ENCODE measurements around the gene PHKB. TPM values are rescaled to one million over a fixed set of nuclear protein-coding genes. Genes with fewer than 3 reads are reported as not detected.
"Not testable (repeated sequence)": the region's sequence is repeated elsewhere in the genome, so short reads cannot be mapped to it uniquely, and the experiment has no call there.

PHKB gene
- total RNA-seq, 1 donor from 2014 or later = 25.9 TPM

- DNase-seq (ENCODE audit: low read depth) = no peak
- TF ChIP-seq, protein P1, sequence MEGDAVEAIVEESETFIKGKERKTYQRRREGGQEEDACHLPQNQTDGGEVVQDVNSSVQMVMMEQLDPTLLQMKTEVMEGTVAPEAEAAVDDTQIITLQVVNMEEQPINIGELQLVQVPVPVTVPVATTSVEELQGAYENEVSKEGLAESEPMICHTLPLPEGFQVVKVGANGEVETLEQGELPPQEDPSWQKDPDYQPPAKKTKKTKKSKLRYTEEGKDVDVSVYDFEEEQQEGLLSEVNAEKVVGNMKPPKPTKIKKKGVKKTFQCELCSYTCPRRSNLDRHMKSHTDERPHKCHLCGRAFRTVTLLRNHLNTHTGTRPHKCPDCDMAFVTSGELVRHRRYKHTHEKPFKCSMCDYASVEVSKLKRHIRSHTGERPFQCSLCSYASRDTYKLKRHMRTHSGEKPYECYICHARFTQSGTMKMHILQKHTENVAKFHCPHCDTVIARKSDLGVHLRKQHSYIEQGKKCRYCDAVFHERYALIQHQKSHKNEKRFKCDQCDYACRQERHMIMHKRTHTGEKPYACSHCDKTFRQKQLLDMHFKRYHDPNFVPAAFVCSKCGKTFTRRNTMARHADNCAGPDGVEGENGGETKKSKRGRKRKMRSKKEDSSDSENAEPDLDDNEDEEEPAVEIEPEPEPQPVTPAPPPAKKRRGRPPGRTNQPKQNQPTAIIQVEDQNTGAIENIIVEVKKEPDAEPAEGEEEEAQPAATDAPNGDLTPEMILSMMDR (conservative IDR thresholded peaks at IDR 0.05; ENCODE audit: low read depth, low read length) = no peak
- H3K4me3 ChIP-seq (ENCODE audit: low read depth, low read length) = no peak overlapping the region
Measured at GRCh38 chr16:47470810-47471209, 9.7 kb downstream of the PHKB start.

- DNase-seq (ENCODE audit: low read depth); H3K4me3 ChIP-seq (ENCODE audit: low read depth, low read length): not testable (repeated sequence)
Measured at GRCh38 chr16:47473004-47473403, 11.9 kb downstream of the PHKB start.

DNA sequence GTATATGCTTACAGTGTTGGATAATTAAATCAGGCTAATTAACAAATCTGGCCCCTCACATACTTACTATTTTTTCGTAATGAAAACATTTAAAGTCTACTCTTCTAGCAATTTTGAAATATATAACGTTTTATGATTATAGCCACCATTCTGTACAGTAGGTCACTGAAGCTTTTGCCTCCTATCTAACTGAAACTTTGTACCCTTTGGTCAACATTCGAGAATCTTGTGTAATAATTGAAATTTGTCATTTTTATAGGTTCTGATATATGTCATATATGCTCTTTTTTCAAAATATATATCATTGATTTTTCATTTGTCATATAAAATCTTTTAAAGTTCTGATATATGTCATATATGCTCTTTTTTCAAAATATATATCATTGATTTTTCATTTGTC lies 12.7 kb downstream of the PHKB start:
- TF ChIP-seq, protein P1 (conservative IDR thresholded peaks at IDR 0.05; ENCODE audit: low read depth, low read length) = no peak
- no peak overlapping the region for H3K4me3 ChIP-seq (ENCODE audit: low read depth, low read length)
- DNase-seq (ENCODE audit: low read depth) = no peak

DNA sequence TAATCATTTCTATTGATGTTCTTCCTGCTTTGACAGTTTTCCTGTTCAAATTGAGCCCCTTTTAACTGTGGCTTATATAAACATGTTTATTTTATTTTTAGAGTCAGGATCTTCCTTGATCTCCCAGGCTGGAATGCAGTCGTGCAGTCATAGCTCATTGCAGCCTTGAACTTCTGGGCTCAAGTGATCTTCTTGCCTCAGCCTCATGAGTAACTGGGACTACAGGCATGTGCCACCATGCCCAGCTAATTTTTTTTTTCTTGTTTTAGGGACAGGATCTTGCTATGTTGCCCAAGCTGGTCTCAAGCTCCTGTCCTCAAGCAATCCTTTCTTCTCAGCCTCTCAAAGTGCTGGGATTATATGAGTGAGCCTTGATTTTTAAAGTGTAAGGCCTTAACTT lies 14.7 kb downstream of the PHKB start:
- TF ChIP-seq, protein P1 (conservative IDR thresholded peaks at IDR 0.05; ENCODE audit: low read depth, low read length) = no peak
- DNase-seq (ENCODE audit: low read depth) = no peak
- no peak overlapping the region for H3K4me3 ChIP-seq (ENCODE audit: low read depth, low read length)

GRCh38 chr16:47476654-47477345 lies 15.7 kb downstream of the PHKB start:
- H3K4me3 ChIP-seq (ENCODE audit: low read depth, low read length) = no peak overlapping the region
- DNase-seq (ENCODE audit: low read depth) = no peak
- TF ChIP-seq, protein P1 (conservative IDR thresholded peaks at IDR 0.05; ENCODE audit: low read depth, low read length) = no peak

DNA sequence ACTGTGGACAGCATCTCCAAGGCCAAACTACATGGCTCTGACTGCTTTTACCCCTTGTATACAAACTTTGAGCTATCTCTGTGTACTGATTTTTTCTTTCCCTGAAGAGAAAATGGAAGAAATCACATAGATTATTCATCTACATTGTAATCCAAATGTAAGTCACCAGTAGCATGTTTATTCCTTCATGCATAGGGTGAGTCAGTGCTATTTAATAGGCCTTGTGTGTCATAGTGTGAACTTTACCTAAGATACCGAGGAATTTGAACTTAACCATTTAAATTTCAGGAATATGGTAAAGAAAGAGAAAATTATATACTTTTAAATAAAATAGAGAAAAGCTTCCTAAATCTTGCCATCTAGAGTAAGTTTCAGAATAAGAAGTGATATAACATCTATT lies 16.5 kb downstream of the PHKB start:
- no peak overlapping the region for H3K4me3 ChIP-seq (ENCODE audit: low read depth, low read length)
- TF ChIP-seq, protein P1 (conservative IDR thresholded peaks at IDR 0.05; ENCODE audit: low read depth, low read length) = no peak
- no peak for DNase-seq (ENCODE audit: low read depth)

DNA sequence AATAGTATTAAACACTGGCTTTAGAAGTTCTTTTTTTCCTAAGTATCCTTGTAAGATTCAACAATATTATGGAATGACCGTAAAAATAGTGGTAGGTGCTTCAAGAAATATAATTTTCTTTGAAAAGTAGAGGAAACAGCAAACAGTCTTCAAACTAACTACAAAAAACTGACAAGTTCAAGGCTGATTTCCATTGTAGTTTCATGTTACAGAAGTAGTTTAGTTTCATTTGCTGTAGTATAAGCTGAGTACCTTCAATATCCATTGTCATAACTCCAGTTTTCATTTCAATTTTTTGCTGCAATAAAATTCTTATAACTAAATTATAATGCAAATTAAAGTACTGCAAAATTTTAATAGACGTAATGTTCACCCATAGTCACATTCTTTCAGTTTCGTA lies 19.3 kb downstream of the PHKB start:
- no peak for DNase-seq (ENCODE audit: low read depth)
- H3K4me3 ChIP-seq (ENCODE audit: low read depth, low read length) = no peak overlapping the region
- TF ChIP-seq, protein P1 (conservative IDR thresholded peaks at IDR 0.05; ENCODE audit: low read depth, low read length) = no peak

All from epithelial cell of proximal tubule (primary cell).